Activated naive CD4-positive, alpha-beta T cell treated with anti-CD3 and anti-CD28 coated beads, Interleukin-2, amount 50 U/mL, for 16 hours (primary cell): ENCODE measurements around the gene KCNQ1.
"Not testable (repeated sequence)": the region's sequence is repeated elsewhere in the genome, so short reads cannot be mapped to it uniquely, and the experiment has no call there.

Source experiments
- DNase-seq: peaks from one replicate; pipeline ENCODE4 v3.0.0-alpha.2; 2020

Gene KCNQ1

GRCh38 chr11:2631161-2631560 lies 186.4 kb downstream of the KCNQ1 start:
- DNase-seq, result no peak

DNA sequence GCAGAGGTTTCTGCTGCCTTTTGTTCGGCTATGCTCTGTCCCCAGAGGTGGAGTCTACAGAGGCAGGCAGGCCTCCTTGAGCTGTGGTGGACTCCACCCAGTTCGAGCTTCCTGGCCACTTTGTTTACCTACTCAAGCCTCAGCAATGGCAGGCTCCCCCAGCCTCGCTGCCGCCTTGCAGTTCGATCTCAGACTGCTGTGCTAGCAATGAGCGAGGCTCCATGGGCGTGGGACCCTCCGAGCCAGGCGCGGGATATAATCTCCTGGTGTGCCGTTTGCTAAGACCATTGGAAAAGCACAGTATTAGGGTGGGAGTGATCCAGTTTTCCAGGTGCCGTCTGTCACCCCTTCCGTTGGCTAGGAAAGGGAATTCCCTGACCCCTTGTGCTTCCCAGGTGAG lies 195.0 kb downstream of the KCNQ1 start:
- not testable (repeated sequence) for DNase-seq

- DNase-seq, result no peak
Observed at GRCh38 chr11:2641623-2642022, 196.8 kb downstream of the KCNQ1 start.

- no peak for DNase-seq
Observed at GRCh38 chr11:2643746-2644145, 198.9 kb downstream of the KCNQ1 start.

GRCh38 chr11:2644844-2645778 lies 200.3 kb downstream of the KCNQ1 start:
- no peak for DNase-seq

DNA sequence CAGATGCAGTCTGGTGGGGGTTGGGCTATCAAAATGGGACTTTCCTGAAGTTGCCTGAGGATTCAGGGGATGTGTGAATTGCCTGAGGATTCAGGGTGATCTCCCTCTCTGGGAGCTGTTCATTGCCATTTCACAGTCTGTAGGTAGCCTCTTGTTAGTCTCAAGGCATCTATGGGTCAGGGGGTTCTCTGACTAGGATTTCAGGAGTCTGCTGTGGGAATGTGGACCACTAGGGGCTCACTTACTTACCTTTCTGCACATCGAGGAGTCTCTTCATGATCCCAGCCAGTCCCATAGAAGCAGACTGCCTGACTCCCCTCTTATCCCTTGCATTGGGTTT lies 200.9 kb downstream of the KCNQ1 start:
- DNase-seq, result no peak

DNA sequence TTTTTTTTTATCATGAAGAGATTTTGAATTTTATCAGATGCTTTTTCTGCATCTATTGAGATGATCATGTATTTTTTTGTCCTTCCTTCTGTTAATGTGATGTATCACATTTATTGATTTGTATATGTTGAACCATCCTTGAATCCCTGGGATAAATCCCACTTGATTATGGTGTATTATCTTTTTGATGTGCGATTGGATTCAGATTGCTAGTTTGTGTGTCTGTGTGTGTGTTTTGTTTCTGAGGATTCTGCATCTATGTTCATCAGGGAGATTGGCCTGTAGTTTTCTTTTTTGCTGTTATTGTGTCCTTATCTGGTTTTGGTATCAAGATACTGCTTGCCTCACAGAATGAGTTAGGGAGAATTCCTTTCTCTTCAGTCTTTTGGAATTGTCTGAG lies 202.4 kb downstream of the KCNQ1 start:
- DNase-seq, result no peak

DNA sequence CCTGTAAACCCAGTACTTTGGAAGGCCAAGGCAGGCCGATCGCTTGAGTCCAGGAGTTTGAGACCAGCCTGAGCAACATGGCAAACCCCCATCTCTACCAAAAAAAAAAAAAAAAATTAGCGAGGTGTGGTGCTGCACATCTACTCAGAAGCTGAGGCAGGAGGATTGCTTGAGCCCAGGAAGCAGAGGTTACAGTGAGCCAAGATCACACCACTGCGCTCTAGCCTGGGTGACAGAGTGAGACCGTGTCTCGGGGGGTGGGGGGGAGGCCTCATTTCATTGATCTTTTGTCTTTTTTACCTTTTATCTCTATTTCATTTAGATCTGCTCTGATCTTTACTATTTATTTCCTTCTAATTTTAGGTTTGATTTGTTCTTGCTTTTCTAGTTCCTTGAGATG lies 203.1 kb downstream of the KCNQ1 start:
- DNase-seq, result no peak

- DNase-seq, result no peak
Observed at GRCh38 chr11:2649400-2649799, 204.6 kb downstream of the KCNQ1 start.

DNA sequence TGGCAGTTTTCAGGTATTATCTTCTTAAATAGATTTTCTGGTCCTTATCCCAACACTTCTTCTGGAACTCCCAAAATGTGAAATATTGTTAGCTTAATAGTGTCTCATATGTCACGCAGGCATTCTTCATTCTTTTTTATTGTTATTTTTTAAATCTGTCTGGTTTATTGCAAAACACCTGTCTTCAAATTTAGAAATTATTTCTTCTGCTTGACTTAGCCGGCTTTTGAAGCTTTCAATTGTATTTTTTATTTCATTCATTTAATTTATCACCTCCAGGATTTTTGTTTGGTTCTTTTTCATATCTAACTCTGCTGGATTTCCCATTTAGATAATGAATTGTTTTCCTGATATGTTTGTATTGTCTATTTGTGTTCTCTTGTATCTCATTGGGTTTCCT lies 205.0 kb downstream of the KCNQ1 start:
- DNase-seq, result no peak

DNA sequence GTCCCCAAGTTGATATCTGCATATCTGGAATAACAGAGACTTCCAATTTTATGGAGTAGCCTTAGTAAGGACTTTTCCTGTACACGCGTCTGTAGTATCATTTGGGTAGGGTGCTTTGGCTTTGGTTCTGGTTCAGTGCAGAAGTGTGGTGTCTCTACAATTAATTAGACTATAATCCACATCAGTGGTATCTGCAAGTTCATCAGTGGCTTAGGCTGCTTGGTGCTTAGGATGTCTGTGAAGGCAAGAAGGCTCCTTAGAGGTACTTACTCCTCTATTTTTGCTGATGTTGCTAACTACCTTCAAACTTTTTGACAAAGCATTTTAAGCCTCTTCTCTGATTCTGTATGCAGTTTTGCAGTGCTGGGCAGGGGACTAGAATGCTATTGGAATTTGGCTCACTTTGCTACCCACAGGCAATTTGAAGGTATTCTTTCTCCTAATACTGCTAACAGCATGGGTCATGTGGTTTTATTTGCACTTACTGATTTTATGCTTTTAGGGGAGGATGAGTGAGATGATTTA lies 205.6 kb downstream of the KCNQ1 start:
- DNase-seq, result no peak

DNA sequence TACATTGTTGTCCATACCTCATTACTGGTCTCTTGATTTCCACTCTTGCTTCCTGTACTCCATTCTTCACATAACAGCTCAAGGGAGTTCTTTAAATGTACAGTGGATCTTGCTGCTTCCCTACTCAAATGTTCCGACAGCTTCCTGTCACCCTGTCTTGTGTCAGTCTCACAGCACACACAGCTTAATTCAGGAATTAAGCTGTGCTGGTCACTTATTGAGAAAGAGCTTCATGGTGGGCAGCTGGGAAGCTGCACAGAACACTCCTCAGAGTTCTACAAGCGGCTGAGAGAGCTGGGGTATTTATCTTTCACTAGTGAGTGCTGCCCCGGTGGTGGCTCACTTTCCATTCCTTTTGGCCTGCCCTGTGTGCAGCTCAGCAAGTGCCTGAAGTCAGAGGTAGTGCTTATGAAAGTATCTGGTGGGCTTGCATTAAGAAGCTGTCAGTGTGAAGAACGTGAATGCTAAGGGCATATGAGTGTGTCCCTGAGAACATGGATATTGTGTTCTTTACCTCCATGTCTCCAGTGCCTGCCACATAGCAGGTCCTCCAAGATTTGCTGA lies 206.3 kb downstream of the KCNQ1 start:
- DNase-seq, result no peak

DNA sequence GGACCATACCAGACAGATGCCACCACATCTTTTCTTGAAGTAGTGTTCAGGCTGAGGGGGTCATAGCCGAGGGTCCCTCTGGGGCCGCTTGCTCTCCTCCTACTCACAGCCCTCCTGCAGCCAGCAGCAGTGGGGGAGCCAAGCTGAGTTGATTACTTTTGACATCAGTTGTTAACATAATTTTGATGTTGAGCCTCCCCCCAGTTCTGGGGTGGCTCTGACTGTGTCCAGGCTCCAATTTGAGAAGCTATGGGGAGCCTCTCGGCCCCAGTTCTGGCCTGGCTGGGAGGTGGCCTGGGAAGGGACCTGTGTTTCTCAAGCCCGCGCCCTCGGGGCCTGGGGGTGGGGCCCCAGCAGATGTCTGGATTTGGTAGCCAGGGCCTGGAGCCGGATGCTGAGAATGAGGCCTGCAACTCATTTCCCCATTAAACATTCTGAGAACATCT lies 207.0 kb downstream of the KCNQ1 start:
- DNase-seq, result no peak

DNA sequence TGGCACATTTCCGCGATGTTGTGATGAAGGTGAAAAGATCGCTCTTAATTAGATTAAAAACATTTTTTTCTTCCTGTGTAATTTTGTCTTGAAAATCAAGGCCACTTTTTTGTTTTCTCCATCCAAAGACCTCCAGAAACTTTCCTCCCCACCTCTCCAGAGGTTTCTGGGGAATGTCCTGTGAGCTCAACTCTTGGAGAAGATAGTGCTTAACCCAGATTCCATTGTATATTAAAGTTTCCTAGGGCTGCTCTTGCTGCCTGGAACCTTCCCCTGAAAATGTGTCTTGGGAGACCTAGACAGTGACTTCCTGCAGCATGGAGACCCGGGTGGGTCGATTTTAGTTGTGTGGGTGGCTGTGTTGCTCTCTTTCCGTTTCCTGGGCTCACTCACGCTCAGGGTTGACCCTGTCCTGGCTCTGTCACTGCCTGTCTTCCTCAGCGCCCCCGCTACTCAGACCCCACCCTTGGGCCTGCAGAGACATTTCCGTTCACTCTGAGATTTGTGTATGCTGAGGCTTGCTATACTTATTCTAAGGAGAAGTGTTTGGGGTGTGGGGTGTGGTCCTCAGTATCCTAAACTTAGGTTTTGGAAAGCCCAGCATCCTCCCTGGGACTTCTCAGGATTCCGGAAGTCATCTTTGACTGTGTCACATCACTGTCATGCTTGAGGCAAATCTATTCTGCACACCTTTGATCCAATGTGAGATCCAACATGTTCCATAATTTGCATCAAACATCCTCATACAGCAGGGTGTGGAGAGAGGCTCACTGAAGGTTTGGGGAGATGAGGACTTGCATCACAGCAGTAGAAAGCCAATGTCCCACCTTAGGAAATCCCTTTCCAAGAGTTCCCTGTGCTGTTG lies 207.8 kb downstream of the KCNQ1 start:
- DNase-seq, result no peak

GRCh38 chr11:2653198-2653551 lies 208.4 kb downstream of the KCNQ1 start:
- no peak for DNase-seq

- DNase-seq, result no peak
Observed at GRCh38 chr11:2653930-2654739, 209.3 kb downstream of the KCNQ1 start.

- DNase-seq, result no peak
Observed at GRCh38 chr11:2655016-2655719, 210.4 kb downstream of the KCNQ1 start.

GRCh38 chr11:2655834-2656622 lies 211.2 kb downstream of the KCNQ1 start:
- DNase-seq, result no peak

- no peak for DNase-seq
Observed at GRCh38 chr11:2656859-2657258, 212.1 kb downstream of the KCNQ1 start.

DNA sequence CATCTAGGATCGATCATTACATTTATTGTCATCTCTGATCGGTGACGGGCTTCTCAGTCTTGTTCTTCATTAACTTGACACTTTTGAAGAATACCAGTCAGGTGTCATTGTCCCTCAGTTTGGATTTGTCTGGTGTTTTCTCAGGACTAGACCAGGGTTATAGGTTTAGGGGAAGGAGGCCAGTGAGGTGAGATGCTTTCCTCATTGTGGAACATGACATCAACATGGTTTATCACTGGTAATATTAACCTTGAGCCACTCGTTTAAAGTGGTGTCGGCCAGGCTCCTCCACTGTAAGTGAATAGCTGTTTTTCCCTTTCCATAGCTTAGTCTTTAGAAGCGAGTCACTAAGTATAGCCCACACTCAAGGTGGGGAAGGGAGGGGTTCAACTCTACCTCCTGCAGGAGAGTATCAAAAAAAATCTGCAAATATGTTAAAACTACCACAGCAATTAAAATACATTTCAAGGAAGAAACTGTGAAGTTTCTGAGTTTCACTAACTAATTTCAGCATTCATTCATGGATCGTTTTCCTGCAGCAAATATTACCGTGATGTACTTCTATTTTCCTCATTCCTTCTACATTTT lies 213.0 kb downstream of the KCNQ1 start:
- DNase-seq, result no peak
